ENCODE data around the gene DLK1. TPM values are rescaled to one million over a fixed set of nuclear protein-coding genes. Genes with fewer than 3 reads are reported as not detected.

The DLK1 gene
- polyA plus RNA-seq, 3 donors: 0.92 to 2.9 TPM; not detected in 1

- WGBS, 3 donors: 87 to 91% (median 90%) methylated on average over 6 of the region's 6 CpGs
- H3K27ac ChIP-seq (ENCODE audit: low read depth, low read length): no peak overlapping the region
Observed at GRCh38 chr14:100692256-100692655, 34.4 kb upstream of the DLK1 start.

- H3K27ac ChIP-seq (ENCODE audit: low read depth, low read length): no peak overlapping the region
Observed at GRCh38 chr14:100692859-100693558, 33.7 kb upstream of the DLK1 start.

GRCh38 chr14:100693877-100694578 is 32.7 kb upstream of the DLK1 start:
- H3K27ac ChIP-seq (ENCODE audit: low read depth, low read length): no peak overlapping the region
- 68 to 87% (median 85%) methylated on average over 20 to 23 of the region's 23 CpGs for whole genome bisulfite sequencing, 3 donors

More at GRCh38 chr14:100692859-100693558, 33.7 kb upstream of the DLK1 start:
- 78 to 91% (median 78%) methylated on average over 27 of the region's 27 CpGs for WGBS, 3 donors

GRCh38 chr14:100694579-100695422 is 31.9 kb upstream of the DLK1 start:
- no peak overlapping the region for H3K27ac ChIP-seq (ENCODE audit: low read depth, low read length)
- 81 to 87% (median 86%) methylated on average over 17 of the region's 17 CpGs for WGBS, 3 donors

GRCh38 chr14:100695423-100695738 is 31.3 kb upstream of the DLK1 start:
- no peak overlapping the region for H3K27ac ChIP-seq (ENCODE audit: low read depth, low read length)
- WGBS, 3 donors: 66 to 76% (median 69%) methylated on average over 13 of the region's 13 CpGs

GRCh38 chr14:100696008-100696407 is 30.7 kb upstream of the DLK1 start:
- no peak overlapping the region for H3K27ac ChIP-seq (ENCODE audit: low read depth, low read length)
- 76 to 86% (median 86%) methylated on average over 13 of the region's 13 CpGs for WGBS, 3 donors

GRCh38 chr14:100696590-100696989 is 30.1 kb upstream of the DLK1 start:
- WGBS, 3 donors: 67 to 76% (median 70%) methylated on average over 11 of the region's 11 CpGs
- no peak overlapping the region for H3K27ac ChIP-seq (ENCODE audit: low read depth, low read length)

GRCh38 chr14:100698066-100698465 is 28.6 kb upstream of the DLK1 start:
- no peak overlapping the region for H3K27ac ChIP-seq (ENCODE audit: low read depth, low read length)
- 70 to 83% (median 76%) methylated on average over 10 of the region's 10 CpGs for WGBS, 3 donors

GRCh38 chr14:100698666-100699448 is 27.8 kb upstream of the DLK1 start:
- no peak overlapping the region for H3K27ac ChIP-seq (ENCODE audit: low read depth, low read length)
- WGBS, 3 donors: 73 to 85% (median 73%) methylated on average over 16 of the region's 16 CpGs

GRCh38 chr14:100701314-100701713 is 25.4 kb upstream of the DLK1 start:
- WGBS, 3 donors: 70 to 84% (median 84%) methylated on average over 6 of the region's 6 CpGs
- no peak overlapping the region for H3K27ac ChIP-seq (ENCODE audit: low read depth, low read length)

GRCh38 chr14:100702590-100702989 is 24.1 kb upstream of the DLK1 start:
- 86 to 90% (median 86%) methylated on average over 8 of the region's 8 CpGs for WGBS, 3 donors
- no peak overlapping the region for H3K27ac ChIP-seq (ENCODE audit: low read depth, low read length)

GRCh38 chr14:100703386-100704220 is 23.1 kb upstream of the DLK1 start:
- H3K27ac ChIP-seq (ENCODE audit: low read depth, low read length): no peak overlapping the region
- 81 to 93% (median 86%) methylated on average over 24 of the region's 24 CpGs for WGBS, 3 donors

GRCh38 chr14:100706200-100706599 is 20.5 kb upstream of the DLK1 start:
- H3K27ac ChIP-seq (ENCODE audit: low read depth, low read length): no peak overlapping the region
- WGBS, 3 donors: 80 to 88% (median 80%) methylated on average over 13 of the region's 13 CpGs

- WGBS, 3 donors: 75 to 87% (median 87%) methylated on average over 5 of the region's 5 CpGs
- H3K27ac ChIP-seq (ENCODE audit: low read depth, low read length): no peak overlapping the region
Observed at GRCh38 chr14:100706860-100707259, 19.8 kb upstream of the DLK1 start.

GRCh38 chr14:100708425-100709288 is 18.0 kb upstream of the DLK1 start:
- no peak overlapping the region for H3K27ac ChIP-seq (ENCODE audit: low read depth, low read length)

GRCh38 chr14:100709289-100710284 is 17.1 kb upstream of the DLK1 start:
- 18 to 45% (median 19%) methylated on average over 51 to 59 of the region's 59 CpGs for WGBS, 3 donors
- no peak overlapping the region for H3K27ac ChIP-seq (ENCODE audit: low read depth, low read length)

More at GRCh38 chr14:100708425-100709288, 18.0 kb upstream of the DLK1 start:
- WGBS, 3 donors: 26 to 55% (median 50%) methylated on average over 36 to 40 of the region's 40 CpGs

All from adipose tissue (tissue), 3 donors.